SK-N-SH (cell line): Measurements from ENCODE around the gene MYO18B. TPM values are rescaled to one million over a fixed set of nuclear protein-coding genes. Genes with fewer than 3 reads are reported as not detected.

Experiments used
- CTCF ChIA-PET: fragments of 300-600, 350-600 bp; formaldehyde crosslinking; extraction: SDS; loops from one replicate; lab custom pipeline; 2021; lab: Yijun Ruan, JAX
- POLR2A ChIA-PET: fragments of 350-600 bp; sonication (Branson Sonifier 250); formaldehyde crosslinking; extraction: SDS; loops from one replicate; lab custom pipeline; 2020; ENCODE audit warnings: antibody characterized with exemption, inconsistent platforms; lab: Yijun Ruan, JAX
- DNase-seq: peaks from one replicate; pipeline ENCODE4 v3.0.0; 2012
- H2AFZ ChIP-seq: fragments of 200-600 bp; sonication (generic); 2 replicates; pipeline ENCODE4 v1.8.1; 2016; ENCODE audit warnings: antibody characterized with exemption, mild to moderate bottlenecking, low read depth
- H3F3A ChIP-seq: fragments of 200-600 bp; sonication (generic); replicated peaks from 2 replicates; pipeline ENCODE3; 2016; ENCODE audit warnings: antibody characterized with exemption, mild to moderate bottlenecking; ENCODE audit not compliant: insufficient read depth
- H3K27ac ChIP-seq, 2 experiments: fragments of 200-500 bp in 1 of 2; fragments of 200-600 bp in 1 of 2; sonication (Bioruptor generic) in 1 of 2; sonication (generic), shearing (Covaris generic) in 1 of 2; 2 replicates each; pipeline versions ENCODE4 v1.5.1 to v1.6.1; 2014 to 2016; ENCODE audit warnings: low read depth in 2 of 2, inconsistent platforms in 1 of 2, low read length in 1 of 2, mild to moderate bottlenecking in 1 of 2, mixed read lengths in 1 of 2
- H3K27me3 ChIP-seq: fragments of 200-600 bp; sonication (generic), shearing (Covaris generic); 2 replicates; pipeline ENCODE4 v1.6.1; 2016; ENCODE audit warnings: mixed run types; ENCODE audit not compliant: insufficient read depth
- H3K36me3 ChIP-seq, 2 experiments: fragments of 200-500 bp in 1 of 2; fragments of 200-600 bp in 1 of 2; sonication (Bioruptor generic) in 1 of 2; sonication (generic) in 1 of 2; replicated peaks in 1 of 2; 2 replicates each; pipeline versions ENCODE3 to v1.5.1; 2014 to 2016; ENCODE audit warnings: low read length in 1 of 2, mild to moderate bottlenecking in 1 of 2; ENCODE audit not compliant: insufficient read depth in 2 of 2, control insufficient read depth in 1 of 2
- H3K4me1 ChIP-seq, 2 experiments: fragments of 200-500 bp in 1 of 2; fragments of 200-600 bp in 1 of 2; sonication (Bioruptor generic) in 1 of 2; sonication (generic), shearing (Covaris generic) in 1 of 2; 2 replicates each; pipeline versions ENCODE4 v1.5.1 to v1.6.1; 2014 to 2016; ENCODE audit warnings: low read depth in 1 of 2, low read length in 1 of 2, mixed run types in 1 of 2; ENCODE audit not compliant: insufficient read depth in 2 of 2, control insufficient read depth in 1 of 2
- H3K4me2 ChIP-seq: fragments of 200-600 bp; sonication (generic), shearing (Covaris generic); 2 replicates; pipeline ENCODE4 v1.6.1; 2017; ENCODE audit warnings: mixed run types
- H3K4me3 ChIP-seq, 2 experiments: fragments of 200-500 bp in 1 of 2; fragments of 200-600 bp in 1 of 2; sonication (Bioruptor generic) in 1 of 2; sonication (generic), shearing (Covaris generic) in 1 of 2; 2 replicates each; pipeline versions ENCODE4 v1.5.1 to v1.8.1; 2014 to 2016; ENCODE audit warnings: low read depth in 2 of 2, inconsistent platforms in 1 of 2, low read length in 1 of 2, mild to moderate bottlenecking in 1 of 2, mixed read lengths in 1 of 2, moderate library complexity in 1 of 2
- H3K79me2 ChIP-seq: fragments of 200-600 bp; sonication (generic); 2 replicates; pipeline ENCODE4 v1.8.1; 2017; ENCODE audit warnings: mild to moderate bottlenecking; ENCODE audit not compliant: insufficient read depth
- H3K9ac ChIP-seq: fragments of 200-600 bp; sonication (generic); 2 replicates; pipeline ENCODE4 v1.6.1; 2017; ENCODE audit warnings: mixed run types
- H3K9me2 ChIP-seq: fragments of 200-600 bp; sonication (generic); 2 replicates; pipeline ENCODE4 v1.6.1; 2017; ENCODE audit warnings: mixed run types
- H3K9me3 ChIP-seq: fragments of 200-600 bp; sonication (generic); 2 replicates; pipeline ENCODE4 v1.6.1; 2017; ENCODE audit warnings: mixed run types, mild to moderate bottlenecking, moderate library complexity
- H4K20me1 ChIP-seq: fragments of 200-600 bp; sonication (generic); 2 replicates; pipeline ENCODE4 v1.6.1; 2017; ENCODE audit warnings: mild to moderate bottlenecking, mixed run types; ENCODE audit not compliant: insufficient read depth
- CHD2 ChIP-seq: fragments of 150-350 bp; IDR thresholded peaks from 2 replicates; pipeline ENCODE4 v1.6.1; 2018; ENCODE audit warnings: low read length; ENCODE audit not compliant: partially characterized antibody
- ELF1 ChIP-seq: IDR thresholded peaks from 2 replicates; pipeline ENCODE4 v1.4.0; 2012
- EP300 ChIP-seq, 2 experiments: IDR thresholded peaks; 2 replicates each; pipeline versions ENCODE4 v1.4.0 to v1.6.1; 2012; ENCODE audit warnings: borderline replicate concordance in 1 of 2, low read depth in 1 of 2, low read length in 1 of 2
- EZH2phosphoT487 ChIP-seq: fragments of 200-600 bp; sonication (generic); IDR thresholded peaks from 2 replicates; pipeline ENCODE4 v1.6.1; 2017; ENCODE audit warnings: low read depth, mixed run types, mild to moderate bottlenecking, antibody characterized with exemption, moderate library complexity, borderline replicate concordance
- FOXJ3 ChIP-seq: sonication (generic); formaldehyde crosslinking; IDR thresholded peaks from 2 replicates; pipeline ENCODE4 v1.5.1; 2020; ENCODE audit warnings: mild to moderate bottlenecking, missing genetic modification reagents
- FOXM1 ChIP-seq: IDR thresholded peaks from 2 replicates; pipeline ENCODE4 v1.4.0; 2012; ENCODE audit warnings: low read depth, mild to moderate bottlenecking
- GATA2 ChIP-seq: sonication (generic); formaldehyde crosslinking; IDR thresholded peaks from 2 replicates; pipeline ENCODE4 v1.5.0; 2020; ENCODE audit warnings: mild to moderate bottlenecking, missing genetic modification reagents
- IRF3 ChIP-seq: fragments of 150-350 bp; IDR thresholded peaks from 2 replicates; pipeline ENCODE4 v1.6.1; 2016; ENCODE audit warnings: mild to moderate bottlenecking, low read depth, low read length
- MEF2A ChIP-seq: IDR thresholded peaks from 2 replicates; pipeline ENCODE4 v1.4.0; 2012; ENCODE audit warnings: low read depth, borderline replicate concordance
- MXI1 ChIP-seq: IDR thresholded peaks from 2 replicates; pipeline ENCODE4 v1.6.1; 2012; ENCODE audit warnings: mild to moderate bottlenecking, low read depth, low read length, improper control_type of control experiment
- NFIC ChIP-seq: IDR thresholded peaks from 2 replicates; pipeline ENCODE4 v1.4.0; 2012; ENCODE audit warnings: borderline replicate concordance
- NRF1 ChIP-seq: IDR thresholded peaks from 2 replicates; pipeline ENCODE4 v1.6.1; 2012; ENCODE audit warnings: low read depth, mild to moderate bottlenecking, low read length
- POLR2AphosphoS5 ChIP-seq: IDR thresholded peaks from 2 replicates; pipeline ENCODE4 v1.6.1; 2012; ENCODE audit warnings: low read depth, low read length
- RAD21 ChIP-seq: IDR thresholded peaks from 2 replicates; pipeline ENCODE4 v1.6.1; 2012; ENCODE audit warnings: mild to moderate bottlenecking, low read length
- RCOR1 ChIP-seq: fragments of 150-350 bp; IDR thresholded peaks from 2 replicates; pipeline ENCODE4 v1.6.1; 2017; ENCODE audit warnings: antibody characterized with exemption, low read length
- RFX5 ChIP-seq: IDR thresholded peaks from 2 replicates; pipeline ENCODE4 v1.6.1; 2012; ENCODE audit warnings: mild to moderate bottlenecking, improper control_type of control experiment, low read length
- RXRA ChIP-seq: IDR thresholded peaks from 2 replicates; pipeline ENCODE4 v1.4.0; 2012; ENCODE audit warnings: low read depth, mild to moderate bottlenecking, borderline replicate concordance
- SMC3 ChIP-seq: IDR thresholded peaks from 2 replicates; pipeline ENCODE4 v1.6.1; 2012; ENCODE audit warnings: low read depth, low read length, improper control_type of control experiment
- TCF12 ChIP-seq: IDR thresholded peaks from 2 replicates; pipeline ENCODE4 v1.4.0; 2012
- TEAD4 ChIP-seq: IDR thresholded peaks from 2 replicates; pipeline ENCODE4 v1.4.0; 2012; ENCODE audit warnings: mild to moderate bottlenecking, borderline replicate concordance; ENCODE audit not compliant: insufficient read depth
- YY1 ChIP-seq: IDR thresholded peaks from 2 replicates; pipeline ENCODE4 v1.4.0; 2012; ENCODE audit warnings: low read depth, mild to moderate bottlenecking
- WGBS: methylation state at CpG from one replicate; pipeline ENCODE4 v1.1.6; 2017; ENCODE audit warnings: low lambda C conversion rate; 5-methylcytosine and 5-hydroxymethylcytosine counted together
- polyA plus RNA-seq, 3 experiments: library from polyadenylated mRNA; depleted of rRNA; stranded (reverse); fragments of >200 nt; gene quantifications; 2 replicates each; pipeline ENCODE4 v1.2.3, GENCODE V29; 2012
- TF ChIP-seq, protein P1 (sequence below): IDR thresholded peaks from 2 replicates; pipeline ENCODE4; 2012
- TF ChIP-seq, protein P2 (sequence below): IDR thresholded peaks from 2 replicates; pipeline ENCODE4 v1.4.0; 2012; ENCODE audit warnings: low read depth, borderline replicate concordance
- TF ChIP-seq, protein P3 (sequence below): IDR thresholded peaks from 2 replicates; pipeline ENCODE4 v1.4.0; 2012; ENCODE audit warnings: low read depth
- TF ChIP-seq, protein P4 (sequence below): fragments of 150-350 bp; IDR thresholded peaks from 2 replicates; pipeline ENCODE4 v1.6.1; 2017; ENCODE audit warnings: antibody characterized with exemption, low read length, low read depth, borderline replicate concordance

Gene MYO18B
- polyA plus RNA-seq, 1 of the 3 experiments (the other 2 are of a cell fraction) = 0.05 TPM

- Histone ChIP-seq H3K36me3 (no peaks in the 10 kb centered on the region), H3K27me3 (no peaks in the 10 kb centered on the region), H3F3A (peaks cover 14% of the 10 kb centered on the region), H3K4me2 (peak overlapping the region; percentile 61), H3K9me3 (no peaks in the 10 kb centered on the region), H3K4me3 (peak overlapping the region in 1 of 2 experiments; percentile 28; a peak in 2 of 4 replicates), H3K27ac (peak overlapping the region; percentile 87 to 97), H3K9me2 (no peaks in the 10 kb centered on the region), H4K20me1 (no peaks in the 10 kb centered on the region), H3K79me2 (no peaks in the 10 kb centered on the region), H2AFZ (peak overlapping the region; percentile 80), H3K4me1 (peaks cover 12 to 46% of the 10 kb centered on the region in 2 experiments; a peak in 3 of 4 replicates), H3K9ac (peak overlapping the region; percentile 57; the same call in 1 of the 2 replicates)
- POLR2A ChIA-PET = interaction anchor here (0.6 to 1.1 kb wide), 2 partner anchors 9 to 198 kb away, joined by 3 read pairs; no protein-coding TSS in a partner anchor
- 3% methylated on average over 7 of the region's 8 CpGs for WGBS
- DNase-seq = peak; percentile 85
- CTCF ChIA-PET = interaction anchor here (0.7 to 4.7 kb wide), 3 partner anchors 26 to 203 kb away, joined by 3 to 20 read pairs (median 3); no protein-coding TSS in a partner anchor
- TF ChIP-seq YY1 (peak; percentile 26; the same call in 1 of the 2 replicates), FOXM1 (no peak), RFX5 (peak; percentile 38; the same call in 1 of the 2 replicates), MXI1 (no peak), POLR2AphosphoS5 (0 out of 2 replicates have a peak, but pooled peaks have one; percentile 23), IRF3 (no peak), CHD2 (peak; percentile 52), RCOR1 (peak; percentile 59; the same call in 1 of the 2 replicates), TCF12 (peak; percentile 69), EZH2phosphoT487 (no peak), FOXJ3 (no peak), MEF2A (no peak), NRF1 (no peak), SMC3 (no peak), RAD21 (no peak), NFIC (peak; percentile 90), GATA2 (peak; percentile 64; the same call in 1 of the 2 replicates), TEAD4 (peak; percentile 50; the same call in 1 of the 2 replicates), EP300 (IDR thresholded peaks at IDR 0.05; ENCODE audit: borderline replicate concordance in 1 of 2, low read depth in 1 of 2, low read length in 1 of 2) (peak; percentile 55 to 66; a peak in 2 of 4 replicates), ELF1 (no peak), RXRA (peak; percentile 17; the same call in 1 of the 2 replicates)
- TF ChIP-seq, protein P1, sequence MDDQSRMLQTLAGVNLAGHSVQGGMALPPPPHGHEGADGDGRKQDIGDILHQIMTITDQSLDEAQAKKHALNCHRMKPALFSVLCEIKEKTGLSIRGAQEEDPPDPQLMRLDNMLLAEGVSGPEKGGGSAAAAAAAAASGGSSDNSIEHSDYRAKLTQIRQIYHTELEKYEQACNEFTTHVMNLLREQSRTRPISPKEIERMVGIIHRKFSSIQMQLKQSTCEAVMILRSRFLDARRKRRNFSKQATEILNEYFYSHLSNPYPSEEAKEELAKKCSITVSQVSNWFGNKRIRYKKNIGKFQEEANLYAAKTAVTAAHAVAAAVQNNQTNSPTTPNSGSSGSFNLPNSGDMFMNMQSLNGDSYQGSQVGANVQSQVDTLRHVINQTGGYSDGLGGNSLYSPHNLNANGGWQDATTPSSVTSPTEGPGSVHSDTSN = no peak; the same call in 1 of the 2 replicates
- TF ChIP-seq, protein P2, sequence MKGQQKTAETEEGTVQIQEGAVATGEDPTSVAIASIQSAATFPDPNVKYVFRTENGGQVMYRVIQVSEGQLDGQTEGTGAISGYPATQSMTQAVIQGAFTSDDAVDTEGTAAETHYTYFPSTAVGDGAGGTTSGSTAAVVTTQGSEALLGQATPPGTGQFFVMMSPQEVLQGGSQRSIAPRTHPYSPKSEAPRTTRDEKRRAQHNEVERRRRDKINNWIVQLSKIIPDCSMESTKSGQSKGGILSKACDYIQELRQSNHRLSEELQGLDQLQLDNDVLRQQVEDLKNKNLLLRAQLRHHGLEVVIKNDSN = no peak
- TF ChIP-seq, protein P3, sequence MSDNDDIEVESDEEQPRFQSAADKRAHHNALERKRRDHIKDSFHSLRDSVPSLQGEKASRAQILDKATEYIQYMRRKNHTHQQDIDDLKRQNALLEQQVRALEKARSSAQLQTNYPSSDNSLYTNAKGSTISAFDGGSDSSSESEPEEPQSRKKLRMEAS = peak; percentile 59
- TF ChIP-seq, protein P4, sequence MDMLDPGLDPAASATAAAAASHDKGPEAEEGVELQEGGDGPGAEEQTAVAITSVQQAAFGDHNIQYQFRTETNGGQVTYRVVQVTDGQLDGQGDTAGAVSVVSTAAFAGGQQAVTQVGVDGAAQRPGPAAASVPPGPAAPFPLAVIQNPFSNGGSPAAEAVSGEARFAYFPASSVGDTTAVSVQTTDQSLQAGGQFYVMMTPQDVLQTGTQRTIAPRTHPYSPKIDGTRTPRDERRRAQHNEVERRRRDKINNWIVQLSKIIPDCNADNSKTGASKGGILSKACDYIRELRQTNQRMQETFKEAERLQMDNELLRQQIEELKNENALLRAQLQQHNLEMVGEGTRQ = no peak
Measured at GRCh38 chr22:25747245-25747944, 5.4 kb downstream of the MYO18B start.
